SJCRH30 (cell line): ENCODE measurements around the gene FAM219A. TPM values are rescaled to one million over a fixed set of nuclear protein-coding genes. Genes with fewer than 3 reads are reported as not detected.
A peak's percentile ranks its signal among the peaks of the same experiment; 100 is the strongest.
"Not testable (repeated sequence)": the region's sequence is repeated elsewhere in the genome, so short reads cannot be mapped to it uniquely, and the experiment has no call there.

Source experiments
- DNase-seq, 2 experiments: peaks; one replicate each; pipeline ENCODE4 v3.0.0-alpha.2; 2015 to 2020
- H3K27ac ChIP-seq: fragments of 250-450 bp; sonication (Bioruptor Pico); 2 replicates; pipeline ENCODE4 v1.5.1; 2020; ENCODE audit warnings: mild to moderate bottlenecking, moderate library complexity
- H3K27me3 ChIP-seq: fragments of 250-450 bp; sonication (Bioruptor Pico); 2 replicates; pipeline ENCODE4 v1.5.1; 2020; ENCODE audit warnings: mild to moderate bottlenecking, moderate library complexity
- H3K36me3 ChIP-seq: fragments of 250-450 bp; sonication (Bioruptor Pico); 2 replicates; pipeline ENCODE4 v1.5.1; 2020; ENCODE audit warnings: mild to moderate bottlenecking, moderate library complexity
- H3K4me1 ChIP-seq: fragments of 250-450 bp; sonication (Bioruptor Pico); 2 replicates; pipeline ENCODE4 v1.5.1; 2020; ENCODE audit warnings: mild to moderate bottlenecking, moderate library complexity
- H3K4me3 ChIP-seq: fragments of 250-450 bp; sonication (Bioruptor Pico); 2 replicates; pipeline ENCODE4 v1.5.1; 2020; ENCODE audit warnings: mild to moderate bottlenecking, moderate library complexity
- H3K9me3 ChIP-seq: fragments of 250-450 bp; sonication (Bioruptor Pico); replicated peaks from 2 replicates; pipeline ENCODE4 v1.5.1; 2020; ENCODE audit warnings: mild to moderate bottlenecking, moderate library complexity
- total RNA-seq: library from RNA; depleted of rRNA; stranded (reverse); fragments of >200 nt; shearing (Covaris generic); gene quantifications from 2 replicates; pipeline ENCODE4 v1.2.3, GENCODE V29; 2014

FAM219A gene
- total RNA-seq, 1 experiment from 2014 or later: 4.7 TPM

- peak in 1 of 2 experiments; percentile 12 for DNase-seq
- Histone ChIP-seq H3K36me3 (no peaks in the 10 kb centered on the region), H3K27ac (no peak overlapping the region), H3K4me3 (no peak overlapping the region), H3K9me3 (no peaks in the 10 kb centered on the region), H3K27me3 (no peaks in the 10 kb centered on the region), H3K4me1 (no peaks in the 10 kb centered on the region)
Measured at GRCh38 chr9:34496149-34496712, 37.9 kb upstream of the FAM219A start.

DNA sequence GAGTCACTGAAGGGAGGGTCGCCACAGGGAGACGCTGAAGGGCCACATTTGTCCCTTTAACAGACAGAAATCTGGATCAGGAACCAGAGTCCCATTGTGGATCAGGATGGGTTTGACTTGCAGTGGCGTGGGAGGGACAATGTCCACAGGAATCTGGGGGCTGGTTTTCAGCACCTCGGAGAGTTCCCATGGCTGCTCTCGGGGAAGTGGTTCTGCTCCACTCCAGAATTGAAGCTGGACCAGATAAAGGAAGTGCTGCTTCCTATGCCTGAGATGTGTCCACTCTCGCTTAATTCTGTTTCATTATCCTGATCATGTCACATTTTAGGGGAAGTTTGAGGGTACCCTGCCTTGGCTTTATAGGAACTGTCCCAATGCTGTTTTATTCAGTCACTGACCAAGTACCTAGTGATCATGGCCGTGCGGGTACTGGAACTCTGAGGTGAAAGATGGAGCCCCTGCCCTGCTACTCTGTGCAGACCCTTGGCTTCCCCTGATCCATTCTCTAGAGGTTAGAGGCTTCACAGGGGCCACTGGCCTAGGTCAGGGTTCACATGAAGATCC is 35.7 kb upstream of the FAM219A start:
- Histone ChIP-seq H3K27me3 (no peaks in the 10 kb centered on the region), H3K27ac (no peak overlapping the region), H3K4me3 (no peak overlapping the region), H3K36me3 (no peaks in the 10 kb centered on the region), H3K9me3 (no peaks in the 10 kb centered on the region), H3K4me1 (no peaks in the 10 kb centered on the region)
- peak; percentile 47 to 67 for DNase-seq

- H3K27me3 ChIP-seq: no peaks in the 10 kb centered on the region
- H3K4me1 ChIP-seq: no peaks in the 10 kb centered on the region
- H3K4me3 ChIP-seq: no peak overlapping the region
- no peak for DNase-seq
- H3K36me3 ChIP-seq: no peaks in the 10 kb centered on the region
- no peaks in the 10 kb centered on the region for H3K9me3 ChIP-seq
- no peak overlapping the region for H3K27ac ChIP-seq
Measured at GRCh38 chr9:34492051-34492450, 33.7 kb upstream of the FAM219A start.

DNA sequence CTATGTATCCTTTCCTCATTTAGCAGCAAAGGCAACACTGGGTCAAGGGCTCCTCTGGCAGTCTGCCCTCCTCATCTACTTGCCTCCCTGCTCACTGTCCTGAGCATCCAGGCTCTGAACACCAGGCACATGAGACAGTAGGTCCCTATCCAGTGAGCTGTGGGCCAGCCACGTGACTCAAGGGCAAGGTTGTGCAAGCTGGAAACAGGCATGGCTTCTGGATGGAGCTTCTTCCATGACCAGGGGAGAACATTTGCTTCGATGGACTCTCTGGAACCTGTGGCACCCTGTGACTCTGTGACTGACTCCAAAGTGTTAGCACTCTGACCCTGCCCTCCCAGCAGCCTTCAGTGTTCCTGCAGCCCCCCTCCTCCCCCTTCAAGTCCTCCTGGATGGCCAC is 33.2 kb upstream of the FAM219A start:
- no peaks in the 10 kb centered on the region for H3K27me3 ChIP-seq

DNA sequence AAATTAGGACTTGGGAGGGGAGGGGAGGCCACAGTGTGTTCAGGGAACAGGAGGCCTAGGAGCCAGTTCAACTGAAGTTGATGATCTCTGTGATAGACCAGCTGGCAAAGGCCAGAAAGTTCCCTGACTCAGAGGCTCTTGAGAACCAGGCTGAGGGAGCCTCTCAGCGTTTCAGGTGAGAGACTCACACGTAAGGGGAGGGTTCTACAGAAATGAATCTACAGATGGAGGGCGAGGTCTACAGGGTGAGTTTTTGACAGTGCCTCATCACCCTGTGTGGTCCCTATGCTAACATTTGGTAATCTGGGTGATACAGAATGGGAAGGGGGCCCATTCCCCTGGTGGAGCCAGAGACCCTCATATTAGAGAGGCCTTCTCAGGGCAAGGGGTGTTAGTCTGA is 32.4 kb upstream of the FAM219A start:
- Histone ChIP-seq H3K4me1 (no peaks in the 10 kb centered on the region), H3K9me3 (no peaks in the 10 kb centered on the region), H3K27me3 (no peaks in the 10 kb centered on the region), H3K4me3 (no peak overlapping the region), H3K36me3 (no peaks in the 10 kb centered on the region), H3K27ac (no peak overlapping the region)
- DNase-seq: no peak

More for the DNA sequence above, 33.2 kb upstream of the FAM219A start:
- H3K36me3 ChIP-seq: no peaks in the 10 kb centered on the region
- no peaks in the 10 kb centered on the region for H3K9me3 ChIP-seq
- no peak for DNase-seq
- no peak overlapping the region for H3K4me3 ChIP-seq
- no peak overlapping the region for H3K27ac ChIP-seq
- no peaks in the 10 kb centered on the region for H3K4me1 ChIP-seq

- H3K27ac ChIP-seq: no peak overlapping the region
- H3K4me3 ChIP-seq: no peak overlapping the region
- no peaks in the 10 kb centered on the region for H3K27me3 ChIP-seq
Measured at GRCh38 chr9:34490360-34490759, 32.0 kb upstream of the FAM219A start.

GRCh38 chr9:34486572-34486971 is 28.2 kb upstream of the FAM219A start:
- no peak for DNase-seq
- H3K9me3 ChIP-seq: no peaks in the 10 kb centered on the region
- no peaks in the 10 kb centered on the region for H3K36me3 ChIP-seq
- H3K27me3 ChIP-seq: no peaks in the 10 kb centered on the region
- no peak overlapping the region for H3K27ac ChIP-seq
- H3K4me3 ChIP-seq: no peak overlapping the region
- no peaks in the 10 kb centered on the region for H3K4me1 ChIP-seq

More at GRCh38 chr9:34490360-34490759, 32.0 kb upstream of the FAM219A start:
- no peaks in the 10 kb centered on the region for H3K36me3 ChIP-seq
- no peaks in the 10 kb centered on the region for H3K9me3 ChIP-seq
- no peak for DNase-seq
- H3K4me1 ChIP-seq: no peaks in the 10 kb centered on the region

DNA sequence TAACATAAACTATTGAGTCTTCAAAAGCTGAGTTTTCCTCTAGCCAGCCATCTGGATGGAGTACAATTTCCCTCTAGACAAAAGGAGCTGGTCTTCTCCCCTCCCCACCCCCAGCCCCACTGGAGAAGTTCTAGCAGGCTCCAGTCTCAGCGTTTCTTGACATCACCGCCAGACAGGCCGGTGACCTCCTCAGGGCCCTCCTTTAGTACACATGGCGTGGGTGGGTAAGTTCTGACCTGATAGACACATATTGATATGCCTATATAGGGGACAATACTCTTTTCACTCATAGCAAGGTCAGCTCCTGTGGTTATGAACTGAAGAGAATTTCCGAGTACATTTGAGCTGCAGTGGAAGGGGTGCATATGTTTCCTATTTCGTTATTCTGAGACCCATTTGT is 27.5 kb upstream of the FAM219A start:
- DNase-seq: no peak
- Histone ChIP-seq H3K9me3 (no peaks in the 10 kb centered on the region), H3K27me3 (no peaks in the 10 kb centered on the region), H3K4me1 (no peaks in the 10 kb centered on the region), H3K4me3 (no peak overlapping the region), H3K27ac (no peak overlapping the region), H3K36me3 (no peaks in the 10 kb centered on the region)

- Histone ChIP-seq H3K4me1 (no peaks in the 10 kb centered on the region), H3K36me3 (no peaks in the 10 kb centered on the region), H3K27me3 (no peaks in the 10 kb centered on the region), H3K27ac (no peak overlapping the region), H3K4me3 (no peak overlapping the region), H3K9me3 (no peaks in the 10 kb centered on the region)
- no peak for DNase-seq
Measured at GRCh38 chr9:34484678-34485077, 26.3 kb upstream of the FAM219A start.

- H3K27me3 ChIP-seq, H3K4me3 ChIP-seq, H3K27ac ChIP-seq, H3K4me1 ChIP-seq, H3K36me3 ChIP-seq, H3K9me3 ChIP-seq, DNase-seq: not testable (repeated sequence)
Measured at GRCh38 chr9:34482746-34483145, 24.4 kb upstream of the FAM219A start.

- not testable (repeated sequence) for DNase-seq, H3K4me1 ChIP-seq, H3K27me3 ChIP-seq
Measured at GRCh38 chr9:34481620-34482019, 23.2 kb upstream of the FAM219A start.

DNA sequence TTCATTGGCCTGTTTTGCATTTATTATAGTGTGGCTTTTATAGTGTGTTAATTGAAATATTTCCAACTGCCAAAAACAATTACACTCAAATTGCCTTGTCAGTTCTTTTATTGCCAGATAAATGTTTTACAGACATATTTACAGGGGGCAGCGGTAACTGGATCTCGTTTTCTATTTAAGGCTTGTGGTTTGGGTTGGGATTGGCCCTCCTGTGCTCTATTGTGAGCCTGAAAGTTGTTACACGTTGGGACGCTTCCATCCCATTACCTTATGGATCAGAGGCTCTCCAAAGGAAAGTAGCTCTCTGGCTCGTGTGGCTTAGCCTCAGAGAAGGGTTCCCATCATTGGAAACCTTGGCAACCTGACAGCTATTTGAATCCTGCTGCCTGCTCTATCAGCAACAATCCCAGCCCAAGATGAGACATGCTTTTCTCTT is 21.1 kb upstream of the FAM219A start:
- Histone ChIP-seq H3K4me1 (no peaks in the 10 kb centered on the region), H3K9me3 (no peaks in the 10 kb centered on the region), H3K36me3 (no peaks in the 10 kb centered on the region), H3K27ac (no peak overlapping the region), H3K4me3 (no peak overlapping the region), H3K27me3 (no peaks in the 10 kb centered on the region)
- no peak for DNase-seq

More at GRCh38 chr9:34481620-34482019, 23.2 kb upstream of the FAM219A start:
- H3K27ac ChIP-seq, H3K4me3 ChIP-seq, H3K9me3 ChIP-seq, H3K36me3 ChIP-seq: not testable (repeated sequence)

DNA sequence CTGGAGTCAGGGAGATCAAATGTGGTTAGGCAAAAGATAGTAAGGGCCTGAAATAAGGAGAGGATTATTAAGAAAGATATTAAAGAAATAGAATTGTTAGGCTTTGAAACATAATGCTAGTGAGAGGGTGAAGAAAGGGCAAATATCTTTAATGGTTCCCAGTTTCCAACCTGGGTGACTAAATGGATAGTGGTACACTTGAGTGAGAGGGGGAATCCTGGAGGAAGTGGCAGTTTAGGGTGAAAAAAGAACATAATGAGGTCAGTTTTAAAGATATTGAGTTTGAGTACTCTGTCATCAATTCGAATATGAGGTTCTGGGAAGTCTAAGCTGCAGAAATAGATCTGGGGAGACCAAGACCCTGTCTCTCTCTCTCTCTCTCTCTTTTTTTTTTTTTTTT is 19.2 kb upstream of the FAM219A start:
- no peak overlapping the region for H3K4me3 ChIP-seq
- H3K27me3 ChIP-seq: no peaks in the 10 kb centered on the region
- DNase-seq: no peak
- no peaks in the 10 kb centered on the region for H3K9me3 ChIP-seq
- H3K36me3 ChIP-seq: no peaks in the 10 kb centered on the region
- H3K4me1 ChIP-seq: no peaks in the 10 kb centered on the region
- no peak overlapping the region for H3K27ac ChIP-seq

- Histone ChIP-seq H3K27me3 (no peaks in the 10 kb centered on the region), H3K27ac (no peak overlapping the region), H3K36me3 (no peaks in the 10 kb centered on the region), H3K4me3 (no peak overlapping the region), H3K4me1 (no peaks in the 10 kb centered on the region), H3K9me3 (no peaks in the 10 kb centered on the region)
- DNase-seq: no peak
Measured at GRCh38 chr9:34475097-34475496, 16.7 kb upstream of the FAM219A start.

- Histone ChIP-seq H3K9me3 (no peaks in the 10 kb centered on the region), H3K27me3 (no peaks in the 10 kb centered on the region), H3K27ac (peak overlapping the region; percentile 70), H3K36me3 (no peaks in the 10 kb centered on the region), H3K4me3 (no peak overlapping the region), H3K4me1 (peaks cover 28% of the 10 kb centered on the region)
- DNase-seq: peak; percentile 52 to 67
Measured at GRCh38 chr9:34465468-34465867, 7.1 kb upstream of the FAM219A start.

- peaks cover 28% of the 10 kb centered on the region for H3K4me1 ChIP-seq
- H3K4me3 ChIP-seq: no peak overlapping the region
- peak overlapping the region; percentile 70 for H3K27ac ChIP-seq
- H3K36me3 ChIP-seq: no peaks in the 10 kb centered on the region
- no peaks in the 10 kb centered on the region for H3K27me3 ChIP-seq
- H3K9me3 ChIP-seq: no peaks in the 10 kb centered on the region
- no peak for DNase-seq
Measured at GRCh38 chr9:34464571-34464970, 6.2 kb upstream of the FAM219A start.
